GM12873 (cell line): Measurements from ENCODE around the gene CRLF1.
A peak's percentile ranks its signal among the peaks of the same experiment; 100 is the strongest.

Experiments
- CTCF ChIP-seq: IDR thresholded peaks from 2 replicates; pipeline ENCODE4 v1.5.1; 2012; ENCODE audit warnings: low read depth, mild to moderate bottlenecking, moderate library complexity, low read length, control low read depth; ENCODE audit not compliant: insufficient read depth; ENCODE audit errors: missing control alignments

CRLF1 gene

DNA sequence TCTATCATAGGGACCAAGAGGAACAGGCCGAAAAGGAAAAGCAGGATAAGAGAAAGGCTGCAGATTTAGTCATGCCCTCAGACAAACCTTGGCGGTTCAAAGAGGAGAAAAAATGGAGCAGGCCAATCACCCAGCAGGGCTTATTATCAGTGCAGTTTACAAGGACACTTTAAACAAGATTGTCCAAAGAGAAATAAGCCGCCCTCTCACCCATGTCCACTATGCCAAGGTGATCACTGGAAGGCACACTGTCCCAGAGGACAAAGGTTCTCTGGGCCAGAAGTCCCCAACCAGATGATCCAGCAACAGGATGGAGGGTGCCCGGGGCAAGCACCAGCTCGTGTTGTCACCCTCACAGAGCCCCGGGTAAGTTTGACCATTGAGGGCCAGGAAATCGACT is 26.3 kb downstream of the CRLF1 start:
- TF ChIP-seq CTCF = no peak

GRCh38 chr19:18577365-18577914 is 29.2 kb downstream of the CRLF1 start:
- no peak for TF ChIP-seq CTCF

GRCh38 chr19:18576383-18576782 is 30.2 kb downstream of the CRLF1 start:
- TF ChIP-seq CTCF = no peak

DNA sequence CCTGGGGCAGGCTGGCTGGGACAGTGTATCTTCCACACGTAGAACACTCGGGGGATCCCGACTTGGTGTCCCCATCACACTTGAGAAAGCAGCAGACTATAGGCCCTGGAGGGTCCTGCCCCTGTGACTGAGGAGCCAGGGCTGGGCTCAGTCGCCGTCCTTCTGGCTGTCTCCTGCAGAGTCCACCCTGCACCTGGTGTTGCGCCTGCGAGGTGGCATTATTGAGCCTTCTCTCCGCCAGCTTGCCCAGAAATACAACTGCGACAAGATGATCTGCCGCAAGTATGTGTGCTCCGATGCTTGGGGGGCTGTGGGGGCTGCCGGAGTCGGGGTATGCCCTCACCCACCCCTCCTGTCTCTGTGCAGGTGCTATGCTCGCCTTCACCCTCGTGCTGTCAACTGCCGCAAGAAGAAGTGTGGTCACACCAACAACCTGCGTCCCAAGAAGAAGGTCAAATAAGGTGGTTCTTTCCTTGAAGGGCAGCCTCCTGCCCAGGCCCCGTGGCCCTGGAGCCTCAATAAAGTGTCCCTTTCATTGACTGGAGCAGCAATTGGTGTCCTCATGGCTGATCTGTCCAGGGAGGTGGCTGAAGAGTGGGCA is 31.8 kb downstream of the CRLF1 start:
- no peak for TF ChIP-seq CTCF

DNA sequence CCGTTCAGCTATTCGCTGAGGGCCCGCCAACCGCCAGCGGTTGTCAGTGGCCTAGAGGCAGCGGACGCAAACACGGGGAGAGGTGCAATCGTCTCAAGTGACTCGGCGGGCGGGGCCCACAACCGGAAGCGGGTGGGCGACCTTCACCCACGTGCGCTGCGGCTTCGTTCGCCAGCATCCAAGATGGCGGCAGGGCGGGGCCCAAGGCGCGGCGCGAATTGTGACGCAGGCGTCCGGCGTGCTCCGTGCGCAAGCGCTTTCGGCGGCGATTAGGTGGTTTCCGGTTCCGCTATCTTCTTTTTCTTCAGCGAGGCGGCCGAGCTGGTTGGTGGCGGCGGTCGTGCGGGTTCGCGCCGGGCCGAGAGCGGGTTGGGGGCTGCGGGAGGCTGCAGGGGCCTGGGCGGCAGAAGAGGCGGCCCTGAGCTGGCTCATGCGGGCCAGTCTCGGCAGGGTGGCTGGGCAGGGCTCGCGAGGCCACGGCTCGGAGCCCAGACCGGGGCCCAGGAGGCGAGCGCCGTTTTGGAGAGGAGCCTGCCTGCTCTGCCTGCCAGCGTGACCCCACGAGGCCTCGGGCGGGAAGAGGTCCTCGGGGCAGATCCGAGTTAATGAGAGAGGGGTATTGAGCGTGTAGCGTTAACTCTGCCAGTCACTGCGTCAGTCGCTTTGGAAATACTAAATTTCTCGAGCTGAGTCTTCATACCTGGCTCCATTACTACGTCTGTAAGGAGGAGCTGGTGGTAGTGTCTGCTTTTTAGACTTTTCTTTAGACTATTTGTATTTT is 34.8 kb downstream of the CRLF1 start, which contains the start of gene UBA52:
UBA52 (plus strand) TSS at position 294 of the 781 bp plus-strand sequence. CDS start 1,444 bp downstream, outside the sequence.
- TF ChIP-seq CTCF = peak; percentile 1

- no peak for TF ChIP-seq CTCF
Observed at GRCh38 chr19:18568367-18568766, 38.2 kb downstream of the CRLF1 start.

- no peak for TF ChIP-seq CTCF
Observed at GRCh38 chr19:18566953-18567352, 39.6 kb downstream of the CRLF1 start.
